HEK293 (cell line): ENCODE results near the gene SCARB2.

Experiments used
- CTCF ChIA-PET: fragments of 350-600 bp; formaldehyde crosslinking; extraction: SDS; loops from one replicate; lab custom pipeline; 2021; ENCODE audit warnings: antibody characterized with exemption; lab: Yijun Ruan, JAX
- POLR2A ChIA-PET: fragments of 300-600 bp; formaldehyde crosslinking; extraction: SDS; loops from one replicate; lab custom pipeline; 2020; ENCODE audit warnings: antibody characterized with exemption, inconsistent platforms; lab: Yijun Ruan, JAX
- H3K27ac ChIP-seq: fragments of 200-500 bp; sonication (Bioruptor generic); 2 replicates; pipeline ENCODE4 v1.5.1; 2014; ENCODE audit warnings: low read depth, low read length, control low read depth, inconsistent platforms; ENCODE audit errors: extremely low read depth
- H3K36me3 ChIP-seq, 2 experiments: fragments of 200-500 bp in 1 of 2; sonication (Bioruptor generic) in 1 of 2; 1 replicate in 1 of 2; 2 replicates in 1 of 2; pipeline ENCODE4 v1.5.1; 2014 to 2017; ENCODE audit warnings: inconsistent platforms in 2 of 2, low read length in 2 of 2; ENCODE audit not compliant: control insufficient read depth in 2 of 2, insufficient read depth in 1 of 2
- H3K4me1 ChIP-seq: fragments of 200-500 bp; sonication (Bioruptor generic); 2 replicates; pipeline ENCODE4 v1.5.1; 2014; ENCODE audit warnings: mild to moderate bottlenecking, low read length, inconsistent platforms; ENCODE audit not compliant: control insufficient read depth, insufficient read depth
- H3K4me3 ChIP-seq: 2 replicates; pipeline ENCODE4 v1.5.1; 2011; ENCODE audit warnings: low read depth, mild to moderate bottlenecking, control low read depth, low read length, moderate library complexity
- H3K9me3 ChIP-seq: fragments of 200-500 bp; sonication (Bioruptor generic); 2 replicates; pipeline ENCODE4 v1.5.1; 2014; ENCODE audit warnings: low read depth, low read length, inconsistent platforms; ENCODE audit not compliant: control insufficient read depth, insufficient read depth
- FEZF1 ChIP-seq: fragments of 450-650 bp; formaldehyde crosslinking; IDR thresholded peaks from 2 replicates; pipeline ENCODE4 v1.5.1; 2016; ENCODE audit warnings: missing biosample characterization, missing genetic modification characterization
- GLIS2 ChIP-seq: fragments of 450-650 bp; formaldehyde crosslinking; IDR thresholded peaks from 2 replicates; pipeline ENCODE4 v1.5.1; 2016; ENCODE audit warnings: missing biosample characterization, missing genetic modification characterization
- IKZF3 ChIP-seq: fragments of 450-650 bp; IDR thresholded peaks from 2 replicates; pipeline ENCODE4 v1.5.0; 2018; ENCODE audit warnings: missing biosample characterization, mild to moderate bottlenecking, missing genetic modification characterization, moderate library complexity
- KLF1 ChIP-seq: fragments of 450-650 bp; formaldehyde crosslinking; IDR thresholded peaks from 2 replicates; pipeline ENCODE4 v1.5.1; 2016; ENCODE audit warnings: missing biosample characterization, missing genetic modification characterization
- KLF10 ChIP-seq: fragments of 450-650 bp; IDR thresholded peaks from 2 replicates; pipeline ENCODE4 v1.5.1; 2018; ENCODE audit warnings: missing biosample characterization, mild to moderate bottlenecking, missing genetic modification characterization
- PATZ1 ChIP-seq: fragments of 450-650 bp; formaldehyde crosslinking; IDR thresholded peaks from 2 replicates; pipeline ENCODE4 v1.5.1; 2016; ENCODE audit warnings: missing biosample characterization, missing genetic modification characterization
- PRDM1 ChIP-seq: fragments of 450-650 bp; formaldehyde crosslinking; IDR thresholded peaks from 2 replicates; pipeline ENCODE4; 2016; ENCODE audit warnings: missing biosample characterization, missing genetic modification characterization
- PRDM4 ChIP-seq: fragments of 450-650 bp; formaldehyde crosslinking; IDR thresholded peaks from 2 replicates; pipeline ENCODE4 v1.5.1; 2017; ENCODE audit warnings: missing biosample characterization, missing genetic modification characterization
- PRDM6 ChIP-seq: fragments of 450-650 bp; formaldehyde crosslinking; IDR thresholded peaks from 2 replicates; pipeline ENCODE4 v1.5.1; 2017; ENCODE audit warnings: missing biosample characterization, missing genetic modification characterization
- SP2 ChIP-seq: fragments of 450-650 bp; formaldehyde crosslinking; IDR thresholded peaks from 2 replicates; pipeline ENCODE4 v1.5.1; 2016; ENCODE audit warnings: missing biosample characterization, missing genetic modification characterization
- WT1 ChIP-seq: fragments of 450-650 bp; formaldehyde crosslinking; IDR thresholded peaks from 2 replicates; pipeline ENCODE4 v1.5.1; 2016; ENCODE audit warnings: missing biosample characterization, missing genetic modification characterization
- ZBTB20 ChIP-seq: fragments of 450-650 bp; formaldehyde crosslinking; IDR thresholded peaks from 2 replicates; pipeline ENCODE4 v1.5.1; 2016; ENCODE audit warnings: missing biosample characterization, missing genetic modification characterization
- ZBTB48 ChIP-seq: fragments of 450-650 bp; formaldehyde crosslinking; IDR thresholded peaks from 2 replicates; pipeline ENCODE4 v1.5.1; 2016; ENCODE audit warnings: missing biosample characterization, missing genetic modification characterization
- ZIC2 ChIP-seq: fragments of 450-650 bp; formaldehyde crosslinking; IDR thresholded peaks from 2 replicates; pipeline ENCODE4 v1.5.1; 2016; ENCODE audit warnings: missing biosample characterization, missing genetic modification characterization
- ZNF175 ChIP-seq: fragments of 450-650 bp; formaldehyde crosslinking; IDR thresholded peaks from 2 replicates; pipeline ENCODE4 v1.5.1; 2016; ENCODE audit warnings: missing biosample characterization, missing genetic modification characterization
- ZNF280C ChIP-seq: fragments of 450-650 bp; formaldehyde crosslinking; IDR thresholded peaks from 2 replicates; pipeline ENCODE4 v1.5.1; 2016; ENCODE audit warnings: missing biosample characterization, missing genetic modification characterization
- ZNF341 ChIP-seq: fragments of 450-650 bp; formaldehyde crosslinking; IDR thresholded peaks from 2 replicates; pipeline ENCODE4; 2016; ENCODE audit warnings: low read depth, missing biosample characterization, missing genetic modification characterization
- ZNF366 ChIP-seq: fragments of 450-650 bp; formaldehyde crosslinking; conservative IDR thresholded peaks from 2 replicates; pipeline ENCODE4 v1.5.1; 2016; ENCODE audit warnings: missing biosample characterization, missing genetic modification characterization
- ZNF391 ChIP-seq: fragments of 450-650 bp; formaldehyde crosslinking; IDR thresholded peaks from 2 replicates; pipeline ENCODE4 v1.5.1; 2016; ENCODE audit warnings: low read depth, missing biosample characterization, missing genetic modification characterization, borderline replicate concordance
- ZNF398 ChIP-seq: fragments of 450-650 bp; formaldehyde crosslinking; IDR thresholded peaks from 2 replicates; pipeline ENCODE4 v1.5.1; 2017; ENCODE audit warnings: missing biosample characterization, missing genetic modification characterization
- ZNF416 ChIP-seq: fragments of 450-650 bp; formaldehyde crosslinking; IDR thresholded peaks from 2 replicates; pipeline ENCODE4 v1.5.1; 2016; ENCODE audit warnings: missing biosample characterization, missing genetic modification characterization
- ZNF423 ChIP-seq: fragments of 450-650 bp; formaldehyde crosslinking; IDR thresholded peaks from 2 replicates; pipeline ENCODE4 v1.5.1; 2016; ENCODE audit warnings: missing biosample characterization, missing genetic modification characterization
- ZNF544 ChIP-seq: fragments of 450-650 bp; formaldehyde crosslinking; IDR thresholded peaks from 2 replicates; pipeline ENCODE4 v1.5.0; 2017; ENCODE audit warnings: missing biosample characterization, missing genetic modification characterization
- ZNF830 ChIP-seq: fragments of 450-650 bp; IDR thresholded peaks from 2 replicates; pipeline ENCODE4 v1.5.0; 2018; ENCODE audit warnings: missing biosample characterization, missing genetic modification characterization, low read depth, mild to moderate bottlenecking, moderate library complexity
- TF ChIP-seq, protein P1 (sequence below): fragments of 450-650 bp; formaldehyde crosslinking; IDR thresholded peaks from 2 replicates; pipeline ENCODE4 v1.5.1; 2017; ENCODE audit warnings: missing biosample characterization, missing genetic modification characterization

The SCARB2 gene

GRCh38 chr4:76147454-76148141 lies 66.0 kb downstream of the SCARB2 start:
- POLR2A ChIA-PET: interaction anchor here (0.6 to 1.0 kb wide), 3 partner anchors 22 to 110 kb away, joined by 3 to 4 read pairs (median 3); no protein-coding TSS in a partner anchor
- Histone ChIP-seq H3K27ac (peak overlapping the region; percentile 61), H3K9me3 (no peaks in the 10 kb centered on the region), H3K4me1 (no peaks in the 10 kb centered on the region; the same call in 1 of the 2 replicates), H3K36me3 (peaks cover 0 to 11% of the 10 kb centered on the region in 2 experiments; a peak in 1 of 3 replicates), H3K4me3 (peak overlapping the region; percentile 92)
- CTCF ChIA-PET: no interaction called here
- TF ChIP-seq ZNF830 (tag by site-specific recombination): no peak
- peak; percentile 51 for TF ChIP-seq ZNF341
- TF ChIP-seq IKZF3 (tag by site-specific recombination): 0 out of 2 replicates have a peak, but pooled peaks have one; percentile 24
- peak; percentile 86 for TF ChIP-seq PRDM1
- no peak for TF ChIP-seq ZNF544 (tag by site-specific recombination)
- peak; percentile 84 for TF ChIP-seq ZNF398 (tag by site-specific recombination)
- TF ChIP-seq, protein P1, sequence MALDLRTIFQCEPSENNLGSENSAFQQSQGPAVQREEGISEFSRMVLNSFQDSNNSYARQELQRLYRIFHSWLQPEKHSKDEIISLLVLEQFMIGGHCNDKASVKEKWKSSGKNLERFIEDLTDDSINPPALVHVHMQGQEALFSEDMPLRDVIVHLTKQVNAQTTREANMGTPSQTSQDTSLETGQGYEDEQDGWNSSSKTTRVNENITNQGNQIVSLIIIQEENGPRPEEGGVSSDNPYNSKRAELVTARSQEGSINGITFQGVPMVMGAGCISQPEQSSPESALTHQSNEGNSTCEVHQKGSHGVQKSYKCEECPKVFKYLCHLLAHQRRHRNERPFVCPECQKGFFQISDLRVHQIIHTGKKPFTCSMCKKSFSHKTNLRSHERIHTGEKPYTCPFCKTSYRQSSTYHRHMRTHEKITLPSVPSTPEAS (tag by site-specific recombination): no peak
- TF ChIP-seq ZNF416: no peak
- 0 out of 2 replicates have a peak, but pooled peaks have one; percentile 13 for TF ChIP-seq KLF1 (tag by site-specific recombination)
- peak; percentile 88 for TF ChIP-seq GLIS2
- TF ChIP-seq ZNF366 (tag by site-specific recombination): peak; percentile 38; the same call in 1 of the 2 replicates
- TF ChIP-seq ZBTB20: peak; percentile 13; the same call in 1 of the 2 replicates
- TF ChIP-seq PRDM4 (tag by site-specific recombination): peak; percentile 87
- TF ChIP-seq WT1 (tag by site-specific recombination): peak; percentile 80; the same call in 1 of the 2 replicates
- peak; percentile 59 for TF ChIP-seq PATZ1 (tag by site-specific recombination)
- TF ChIP-seq PRDM6 (tag by site-specific recombination): peak; percentile 80
- peak; percentile 84 for TF ChIP-seq FEZF1 (tag by site-specific recombination)
- peak; percentile 75; the same call in 1 of the 2 replicates for TF ChIP-seq ZBTB48 (tag by site-specific recombination)
- peak; percentile 87 for TF ChIP-seq SP2
- no peak for TF ChIP-seq ZNF175 (tag by site-specific recombination)
- TF ChIP-seq ZNF423: peak; percentile 53; the same call in 1 of the 2 replicates
- TF ChIP-seq ZNF391 (tag by site-specific recombination): peak; percentile 31; the same call in 1 of the 2 replicates
- TF ChIP-seq ZIC2 (tag by site-specific recombination): peak; percentile 77
- no peak for TF ChIP-seq ZNF280C (tag by site-specific recombination)
- TF ChIP-seq KLF10 (tag by site-specific recombination): peak; percentile 10; the same call in 1 of the 2 replicates
